IMR-90 (cell line): Measurements from ENCODE around the gene MSI1. TPM values are rescaled to one million over a fixed set of nuclear protein-coding genes. Genes with fewer than 3 reads are reported as not detected.
A peak's percentile ranks its signal among the peaks of the same experiment; 100 is the strongest.

Experiments
- ATAC-seq: fragments of 200-7000 bp; cut with Tn5 transposase; 2 replicates; pipeline ENCODE4 v1.9.1; 2020; ENCODE audit warnings: low read depth, mild to moderate bottlenecking, moderate library complexity
- BruUV-seq: library from RNA; stranded (reverse); fragments of 400-500 nt; replicated peaks from 2 replicates; lab custom pipeline; 2021; lab: Mats Ljungman, UMichigan
- CTCF ChIA-PET: fragments of 300-600 bp; formaldehyde crosslinking; extraction: SDS; loops from one replicate; lab custom pipeline; 2021; ENCODE audit warnings: antibody characterized with exemption; lab: Yijun Ruan, JAX
- POLR2A ChIA-PET: fragments of 300-600 bp; sonication (Branson Sonifier 250); formaldehyde crosslinking; loops from one replicate; lab custom pipeline; 2022; ENCODE audit warnings: antibody characterized with exemption; ENCODE audit not compliant: unreplicated experiment; lab: Charles Lee
- DNase-seq: peaks from one replicate; pipeline ENCODE4 v3.0.0; 2013
- H2AFZ ChIP-seq: replicated peaks from 2 replicates; pipeline ENCODE3; 2013; ENCODE audit warnings: low read length, mild to moderate bottlenecking; ENCODE audit not compliant: poor library complexity
- H2AK5ac ChIP-seq: 2 replicates; pipeline ENCODE4 v1.6.1; 2013; ENCODE audit warnings: low read depth, low read length, inconsistent platforms
- H2AK9ac ChIP-seq: replicated peaks from 2 replicates; pipeline ENCODE3; 2013; ENCODE audit warnings: mild to moderate bottlenecking, low read depth, low read length, moderate library complexity; ENCODE audit not compliant: poor library complexity
- H2BK120ac ChIP-seq: 2 replicates; pipeline ENCODE4 v1.6.1; 2013; ENCODE audit warnings: low read depth, low read length, inconsistent platforms
- H2BK15ac ChIP-seq: 3 replicates; pipeline ENCODE4 v1.6.1; 2013; ENCODE audit warnings: low read depth, low read length, inconsistent platforms
- H2BK20ac ChIP-seq: 2 replicates; pipeline ENCODE4 v1.6.1; 2013; ENCODE audit warnings: low read depth, mild to moderate bottlenecking, inconsistent platforms, low read length, moderate library complexity
- H2BK5ac ChIP-seq: 2 replicates; pipeline ENCODE4 v1.6.1; 2013; ENCODE audit warnings: mild to moderate bottlenecking, low read depth, low read length, inconsistent platforms; ENCODE audit not compliant: poor library complexity, severe bottlenecking
- H3K14ac ChIP-seq: replicated peaks from 2 replicates; pipeline ENCODE4 v1.6.1; 2013; ENCODE audit warnings: low read depth, low read length, inconsistent platforms
- H3K18ac ChIP-seq: 2 replicates; pipeline ENCODE4 v1.6.1; 2013; ENCODE audit warnings: low read depth, low read length, control low read depth
- H3K23ac ChIP-seq: 2 replicates; pipeline ENCODE4 v1.6.1; 2013; ENCODE audit warnings: low read depth, low read length, inconsistent platforms
- H3K27ac ChIP-seq: 2 replicates; pipeline ENCODE4 v1.5.1; 2013; ENCODE audit warnings: mild to moderate bottlenecking, control low read depth, low read length; ENCODE audit not compliant: insufficient read depth
- H3K27me3 ChIP-seq: 2 replicates; pipeline ENCODE4 v1.6.1; 2013; ENCODE audit warnings: low read length; ENCODE audit not compliant: control insufficient read depth, insufficient read depth
- H3K36me3 ChIP-seq: 2 replicates; pipeline ENCODE4 v1.6.1; 2013; ENCODE audit warnings: low read length, mixed read lengths; ENCODE audit not compliant: control insufficient read depth, insufficient read depth
- H3K4ac ChIP-seq: 2 replicates; pipeline ENCODE4 v1.6.1; 2013; ENCODE audit warnings: low read depth, low read length, inconsistent platforms
- H3K4me1 ChIP-seq: 2 replicates; pipeline ENCODE4 v1.6.1; 2013; ENCODE audit warnings: low read length, mixed read lengths; ENCODE audit not compliant: control insufficient read depth, insufficient read depth
- H3K4me2 ChIP-seq: 2 replicates; pipeline ENCODE4 v1.6.1; 2013; ENCODE audit warnings: low read depth, mild to moderate bottlenecking, control low read depth, low read length, moderate library complexity
- H3K4me3 ChIP-seq: 2 replicates; pipeline ENCODE4 v1.5.1; 2013; ENCODE audit warnings: low read depth, mild to moderate bottlenecking, control low read depth, low read length, moderate library complexity; ENCODE audit not compliant: insufficient read depth
- H3K56ac ChIP-seq: 2 replicates; pipeline ENCODE4 v1.6.1; 2013; ENCODE audit warnings: low read length, inconsistent platforms; ENCODE audit not compliant: insufficient read depth; ENCODE audit errors: extremely low read depth
- H3K79me1 ChIP-seq, 2 experiments: 2 replicates each; pipeline ENCODE4 v1.6.1; 2013; ENCODE audit warnings: low read length in 2 of 2, inconsistent platforms in 1 of 2, low read depth in 1 of 2
- H3K9ac ChIP-seq: 2 replicates; pipeline ENCODE4 v1.6.1; 2013; ENCODE audit warnings: low read depth, low read length, control low read depth
- H3K9me1 ChIP-seq: 2 replicates; pipeline ENCODE4 v1.6.1; 2013; ENCODE audit warnings: low read length, inconsistent platforms; ENCODE audit not compliant: insufficient read depth
- H3K9me3 ChIP-seq: 2 replicates; pipeline ENCODE4 v1.6.1; 2013; ENCODE audit warnings: low read length; ENCODE audit not compliant: control insufficient read depth, insufficient read depth
- H4K20me1 ChIP-seq: 2 replicates; pipeline ENCODE4 v1.6.1; 2013; ENCODE audit warnings: low read length, inconsistent platforms; ENCODE audit not compliant: insufficient read depth
- H4K5ac ChIP-seq: 2 replicates; pipeline ENCODE4 v1.6.1; 2013; ENCODE audit warnings: mild to moderate bottlenecking, low read depth, low read length, control low read depth
- H4K8ac ChIP-seq, 2 experiments: 2 replicates each; pipeline ENCODE4 v1.6.1; 2013; ENCODE audit warnings: low read depth in 2 of 2, low read length in 2 of 2, control low read depth in 1 of 2, inconsistent platforms in 1 of 2
- H4K91ac ChIP-seq: 2 replicates; pipeline ENCODE4 v1.6.1; 2013; ENCODE audit warnings: low read depth, low read length, inconsistent platforms; ENCODE audit not compliant: insufficient read depth
- BHLHE40 ChIP-seq: fragments of 150-350 bp; IDR thresholded peaks from 2 replicates; pipeline ENCODE4 v1.6.1; 2016; ENCODE audit warnings: mild to moderate bottlenecking, low read depth, low read length
- CEBPB ChIP-seq: IDR thresholded peaks from 2 replicates; pipeline ENCODE4 v1.6.1; 2012; ENCODE audit warnings: low read depth, low read length, improper control_type of control experiment
- CHD1 ChIP-seq: IDR thresholded peaks from 2 replicates; pipeline ENCODE4 v1.6.1; 2012; ENCODE audit warnings: low read depth, low read length, improper control_type of control experiment
- FOS ChIP-seq: fragments of 150-350 bp; IDR thresholded peaks from 2 replicates; pipeline ENCODE4 v1.6.1; 2016; ENCODE audit warnings: low read depth, low read length
- SMC3 ChIP-seq: fragments of 150-350 bp; IDR thresholded peaks from 2 replicates; pipeline ENCODE4 v1.6.1; 2016; ENCODE audit warnings: low read depth, mild to moderate bottlenecking, antibody characterized with exemption, low read length, moderate library complexity
- WGBS, 2 experiments: methylation state at CpG; one replicate each; pipeline versions ENCODE4 v1.1.5 to v1.1.7; 2013; ENCODE audit warnings: missing lambda C conversion rate in 2 of 2; ENCODE audit not compliant: insufficient read length in 1 of 2; ENCODE audit errors: extremely low coverage in 2 of 2; 5-methylcytosine and 5-hydroxymethylcytosine counted together
- dilution Hi-C: fragments of 300-500 bp; cut with HindIII; formaldehyde crosslinking; loops from one replicate; pipeline ENCODE4 v1.14.3; 2018; ENCODE audit warnings: low sequenced_read_pairs; ENCODE audit not compliant: unreplicated experiment
- in situ Hi-C: fragments of 300-500 bp; cut with MboI; formaldehyde crosslinking; loops from 3 replicates; pipeline ENCODE4 v1.14.3; 2019; ENCODE audit warnings: low sequenced_read_pairs, inconsistent platforms, mixed read lengths
- intact Hi-C: fragments of 100-400 bp; cut with micrococcal nuclease; formaldehyde crosslinking; loops from 2 replicates; pipeline ENCODE4 v1.10.0; 2022
- polyA plus RNA-seq, 3 experiments: library from polyadenylated mRNA; depleted of rRNA; stranded (reverse); fragments of >200 nt; gene quantifications; 2 replicates each; pipeline ENCODE4 v1.2.3, GENCODE V29; 2012; ENCODE audit warnings: low replicate concordance in 1 of 3
- total RNA-seq: library from RNA; depleted of rRNA; stranded (reverse); fragments of >200 nt; gene quantifications from 2 replicates; pipeline ENCODE4 v1.2.3, GENCODE V29; 2012

Gene MSI1
- total and polyA plus RNA-seq, 2 of the 4 experiments (the other 2 are of a cell fraction), result not detected

GRCh38 chr12:120367924-120368788 is 808 bp downstream of the MSI1 start:
- H4K91ac ChIP-seq, result no peak overlapping the region
- in situ Hi-C loops (no loop called here), intact Hi-C loops (no loop called here), dilution Hi-C loops (no loop called here)
- no peak overlapping the region for H2AFZ ChIP-seq
- H3K23ac ChIP-seq, result no peak overlapping the region
- no peak overlapping the region for H3K27ac ChIP-seq
- no peaks in the 10 kb centered on the region for H3K4me1 ChIP-seq
- no peak overlapping the region for H2BK5ac ChIP-seq
- DNase-seq, result no peak
- H2BK15ac ChIP-seq, result no peak overlapping the region
- H3K36me3 ChIP-seq, result no peaks in the 10 kb centered on the region
- no peak for ATAC-seq
- no peak overlapping the region for H3K9ac ChIP-seq
- peaks cover 89% of the 10 kb centered on the region for H3K27me3 ChIP-seq
- ChIA-PET CTCF (no interaction called here), POLR2A (no interaction called here)
- peak overlapping the region; percentile 49; the same call in 1 of the 2 replicates for H3K4me2 ChIP-seq
- no peaks in the 10 kb centered on the region for H4K20me1 ChIP-seq
- no peak overlapping the region for H2BK120ac ChIP-seq
- H3K9me3 ChIP-seq, result no peaks in the 10 kb centered on the region
- WGBS, 2 experiments, result 3% methylated on average over 9 of the region's 86 CpGs; no CpG with 5 or more reads in 1 of the 2 experiments
- no TSS peak for BruUV-seq
- no peaks in the 10 kb centered on the region for H3K9me1 ChIP-seq
- no peak overlapping the region for H2AK9ac ChIP-seq
- no peak overlapping the region for H2AK5ac ChIP-seq
- H3K18ac ChIP-seq, result no peak overlapping the region
- H4K8ac ChIP-seq, result no peak overlapping the region
- no peaks in the 10 kb centered on the region for H3K79me1 ChIP-seq
- H4K5ac ChIP-seq, result no peak overlapping the region
- no peak overlapping the region for H3K14ac ChIP-seq
- no peak overlapping the region for H2BK20ac ChIP-seq
- H3K4ac ChIP-seq, result no peak overlapping the region
- H3K4me3 ChIP-seq, result no peak overlapping the region
- TF ChIP-seq FOS (no peak), BHLHE40 (peak; percentile 50; the same call in 1 of the 2 replicates), SMC3 (no peak), CEBPB (peak; percentile 59), CHD1 (no peak)
- H3K56ac ChIP-seq, result no peak overlapping the region
